NOMO-1 treated with DMSO at 0.1 percent for 48 hours (cell line): ENCODE measurements around the gene PLK2.

Source experiments
- DNase-seq: peaks from one replicate; lab custom pipeline; 2025; ENCODE audit not compliant: unreplicated experiment; lab: John Stamatoyannopoulos, UW

Gene PLK2

GRCh38 chr5:58450811-58451629 is 8.9 kb downstream of the PLK2 start:
- peak; percentile 77 for DNase-seq

GRCh38 chr5:58450018-58450417 is 9.9 kb downstream of the PLK2 start:
- no peak for DNase-seq

GRCh38 chr5:58447226-58447625 is 12.7 kb downstream of the PLK2 start:
- DNase-seq, result no peak

DNA sequence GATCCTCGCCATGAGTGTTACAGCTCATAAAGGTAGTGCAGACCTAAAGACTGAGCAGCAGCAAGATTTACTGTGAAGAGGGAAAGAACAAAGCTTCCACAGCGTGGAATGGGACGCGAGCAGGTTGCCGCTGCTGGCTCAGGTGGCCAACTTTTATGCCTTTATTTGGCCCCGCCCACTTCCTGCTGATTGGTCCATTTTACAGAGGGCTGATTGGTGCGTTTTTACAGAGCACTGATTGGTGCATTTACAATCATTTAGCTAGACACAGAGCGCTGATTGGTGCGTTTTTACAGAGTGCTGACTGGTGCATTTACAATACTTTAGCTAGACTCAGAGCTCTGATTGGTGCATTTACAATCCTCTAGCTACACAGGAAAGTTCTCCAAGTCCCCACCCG is 13.9 kb downstream of the PLK2 start:
- DNase-seq, result no peak

- DNase-seq, result no peak
Observed at GRCh38 chr5:58444805-58445204, 15.1 kb downstream of the PLK2 start.

DNA sequence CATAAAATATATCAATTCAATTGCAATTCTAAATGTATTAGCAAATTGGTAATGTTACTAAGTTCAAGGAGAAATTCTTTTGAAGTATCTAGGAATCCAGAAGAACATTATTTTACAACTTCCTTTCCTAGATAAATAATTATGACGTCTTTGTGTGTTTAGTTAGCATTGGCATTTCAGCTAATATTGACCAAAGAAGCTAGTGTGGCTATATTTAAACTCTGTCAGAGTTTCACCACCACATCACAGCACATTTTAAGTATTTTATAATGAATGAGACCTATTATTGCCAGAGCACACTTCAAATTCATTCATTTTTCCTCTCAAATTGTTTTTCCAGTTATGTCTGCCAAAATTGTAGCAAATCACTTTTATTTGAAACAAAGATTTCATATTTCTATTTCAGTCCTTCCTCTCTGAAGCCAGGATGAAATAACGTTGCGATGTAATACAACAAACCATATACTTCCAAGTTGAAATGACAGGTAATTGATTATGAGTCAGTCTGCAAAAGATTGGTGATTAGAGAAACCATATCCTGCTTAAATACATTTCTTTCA is 18.9 kb downstream of the PLK2 start:
- DNase-seq, result no peak

GRCh38 chr5:58439094-58439644 is 20.7 kb downstream of the PLK2 start:
- DNase-seq, result no peak

DNA sequence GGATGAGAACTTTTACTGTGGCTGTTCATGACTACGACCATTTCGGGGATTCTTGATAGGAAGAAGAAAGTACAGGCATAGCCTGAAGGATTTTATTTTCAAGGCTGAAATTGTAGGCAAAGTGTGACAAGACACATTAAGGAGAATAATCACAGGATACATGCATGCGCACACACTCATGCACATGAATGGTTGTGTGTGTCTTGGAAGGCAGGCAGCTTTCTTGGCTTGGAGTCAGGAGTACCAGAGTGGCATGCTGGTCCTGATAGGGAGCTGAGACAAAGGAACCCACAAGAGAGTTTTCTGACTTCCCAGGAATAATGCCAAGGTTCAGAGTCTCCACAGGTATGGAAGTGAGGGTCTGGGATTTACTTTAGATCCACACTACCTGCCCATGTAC is 22.2 kb downstream of the PLK2 start:
- DNase-seq, result no peak

DNA sequence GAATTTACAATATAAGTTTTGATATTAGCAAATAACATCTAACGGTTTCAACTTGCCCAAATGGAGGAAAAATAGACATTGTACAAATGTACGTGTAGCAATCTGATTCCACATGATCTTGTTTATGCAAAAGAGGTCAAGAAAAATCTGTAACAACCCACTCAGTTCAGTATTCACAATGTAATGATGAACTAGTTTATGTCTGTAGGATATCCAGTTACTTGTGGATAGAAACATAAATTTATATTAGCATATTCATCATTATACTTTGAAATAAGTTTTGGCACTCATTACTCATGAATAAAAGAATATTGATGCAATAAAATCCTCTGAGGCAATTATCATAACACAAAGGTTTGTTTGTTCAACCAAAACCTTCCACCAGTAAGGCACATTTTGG is 28.1 kb downstream of the PLK2 start:
- DNase-seq, result no peak

DNA sequence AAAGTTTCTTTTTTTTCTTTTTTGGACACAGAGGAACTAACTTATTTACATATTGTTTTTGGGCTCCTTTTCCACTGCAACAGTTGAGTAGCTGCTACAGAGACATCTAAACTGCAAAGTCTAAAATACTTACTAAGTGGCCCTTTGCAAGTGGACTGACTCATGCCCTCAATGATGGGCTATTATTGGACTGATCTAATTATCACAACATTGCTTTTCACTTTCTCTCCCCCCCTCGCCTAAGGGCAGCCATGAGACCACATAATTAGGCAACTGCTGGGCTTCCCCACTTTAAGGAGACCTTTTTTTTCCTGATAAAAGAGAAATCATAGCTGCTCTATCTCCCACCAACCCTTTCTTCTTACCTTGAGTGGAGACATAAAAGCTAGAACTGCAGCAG is 47.0 kb downstream of the PLK2 start:
- no peak for DNase-seq

- no peak for DNase-seq
Observed at GRCh38 chr5:58412081-58412480, 47.8 kb downstream of the PLK2 start.

DNA sequence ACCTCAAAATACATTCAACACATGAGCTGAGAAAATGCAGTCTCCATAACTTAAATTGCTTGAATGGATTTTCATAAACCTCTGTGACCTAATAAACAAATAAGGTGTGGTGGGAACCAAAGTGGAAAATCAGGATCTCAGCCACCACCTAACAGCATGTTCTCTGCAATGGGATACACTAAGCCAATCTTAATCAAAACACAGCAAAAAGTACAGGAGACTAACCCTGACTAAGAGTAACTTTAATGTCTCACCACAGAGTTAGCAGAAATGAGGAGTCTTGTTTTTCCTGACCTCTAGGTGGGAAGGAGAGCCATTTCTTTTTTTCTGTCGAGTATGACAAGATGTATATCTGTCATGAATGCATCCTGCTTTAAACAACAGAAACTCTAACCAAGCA is 48.5 kb downstream of the PLK2 start:
- DNase-seq, result no peak

GRCh38 chr5:58410441-58410840 is 49.4 kb downstream of the PLK2 start:
- DNase-seq, result peak; percentile 50

DNA sequence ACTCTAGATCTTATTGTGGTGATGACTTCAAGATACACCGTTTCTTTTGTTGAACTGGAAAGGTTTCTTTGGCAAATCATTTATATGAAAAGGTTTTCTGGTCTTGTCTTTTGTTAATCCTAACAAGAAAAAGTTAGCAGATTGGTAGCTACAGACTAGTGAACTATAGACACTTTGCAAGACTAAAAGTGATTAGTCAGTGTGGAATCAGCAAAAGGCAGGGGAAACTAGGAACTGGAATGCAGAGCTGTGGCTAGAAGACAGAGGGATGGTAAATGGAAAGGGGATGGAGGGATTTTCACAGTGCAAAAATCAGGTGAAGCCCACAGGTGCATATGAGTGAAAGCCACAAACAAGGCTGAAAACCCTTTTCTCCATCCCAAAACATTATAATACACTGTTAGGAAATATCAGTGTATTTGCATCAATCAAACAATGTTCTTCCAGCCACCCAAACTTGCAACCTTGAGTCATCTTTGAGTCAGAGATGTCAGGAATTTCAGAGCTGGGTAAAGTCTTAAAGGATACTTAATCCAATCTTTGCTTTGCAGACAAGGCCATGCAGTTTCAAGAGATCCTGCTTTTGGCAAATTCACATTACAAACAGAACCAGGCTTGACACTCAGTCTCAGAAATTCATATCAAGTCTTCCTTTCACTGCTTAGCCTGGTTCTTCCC is 52.7 kb downstream of the PLK2 start:
- no peak for DNase-seq

DNA sequence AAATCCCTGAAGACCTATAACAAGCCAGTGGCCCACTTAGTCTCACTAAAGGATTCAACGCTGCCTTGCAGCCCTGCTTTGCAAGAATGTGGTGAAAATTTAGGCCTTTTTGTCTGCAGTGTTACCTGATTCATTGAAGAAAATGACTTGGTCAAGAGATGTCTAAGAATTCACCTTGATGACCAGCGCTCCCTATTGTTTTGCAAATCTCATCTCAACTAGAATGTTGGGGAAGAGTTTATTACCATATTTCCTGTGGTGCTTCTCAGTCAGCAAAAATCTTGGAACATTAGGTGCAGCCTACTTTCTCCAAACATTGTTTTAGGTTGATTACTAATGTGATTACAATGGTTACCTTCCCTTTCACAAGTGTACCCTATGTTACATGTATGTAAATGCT is 53.5 kb downstream of the PLK2 start:
- no peak for DNase-seq

DNA sequence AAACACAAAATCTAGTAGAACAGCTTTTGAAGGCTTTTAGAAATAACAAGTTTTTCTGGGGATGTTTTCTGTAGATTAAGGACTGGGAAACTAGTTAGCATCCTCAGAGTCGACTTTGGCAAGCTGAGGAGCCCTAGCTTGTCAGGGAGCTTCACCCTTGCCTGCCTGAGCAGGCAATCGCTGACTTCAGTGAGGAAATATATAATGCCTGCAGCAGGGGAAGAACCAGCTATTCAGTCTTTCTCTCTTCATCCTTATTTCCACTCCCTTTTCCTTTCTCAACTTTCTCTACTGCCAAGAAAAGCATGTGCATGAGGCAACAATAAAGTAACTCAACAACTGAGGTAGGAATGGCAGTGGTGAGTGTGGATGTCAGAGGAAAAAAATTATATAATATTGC is 54.7 kb downstream of the PLK2 start:
- DNase-seq, result no peak

DNA sequence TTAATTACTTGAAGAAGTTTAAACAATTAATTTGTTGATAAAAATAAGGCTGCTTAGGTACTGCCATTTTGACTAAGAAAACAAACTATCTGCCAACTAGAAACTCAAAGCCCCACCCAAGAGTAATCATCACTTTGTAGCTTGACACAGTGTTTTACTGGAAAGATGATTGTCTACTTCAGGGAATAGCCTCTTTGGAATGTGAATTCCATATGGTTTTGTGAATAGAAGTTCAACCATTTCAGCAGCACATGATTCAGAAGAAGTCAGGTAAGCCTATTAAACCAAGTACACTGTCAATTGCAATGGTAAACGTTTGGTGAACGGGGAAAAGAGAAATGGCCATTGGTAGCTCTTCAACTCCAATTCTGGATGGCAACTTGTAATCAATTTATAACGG is 55.2 kb downstream of the PLK2 start:
- no peak for DNase-seq
